ENCODE measurements around the gene C4orf51. TPM values are rescaled to one million over a fixed set of nuclear protein-coding genes. Genes with fewer than 3 reads are reported as not detected.

The C4orf51 gene
- total RNA-seq, 1 experiment from 2014 or later = 15.4 TPM

DNA sequence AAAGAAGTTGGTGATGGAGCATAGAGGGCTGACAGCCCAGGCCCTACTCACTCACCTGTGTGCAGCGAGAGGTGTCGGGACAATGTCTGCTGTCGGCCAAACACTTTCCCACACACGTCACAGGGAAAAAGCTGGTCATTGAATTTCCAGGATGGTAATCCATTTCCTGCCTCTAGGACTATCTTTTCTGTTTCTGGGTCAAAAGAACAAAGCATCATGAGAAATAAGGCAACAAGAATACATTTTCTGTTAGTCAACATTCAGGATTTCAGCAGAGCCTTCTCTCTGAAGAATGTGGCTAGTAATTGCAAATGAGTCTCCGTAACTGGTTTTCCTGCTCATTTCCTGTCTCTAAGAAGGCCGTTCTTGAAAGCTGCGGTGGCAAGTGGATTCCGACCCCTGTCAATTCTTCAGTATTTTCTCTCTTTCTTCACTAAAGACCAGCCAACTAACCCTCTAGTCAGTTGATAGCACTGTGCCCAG is 99.4 kb downstream of the C4orf51 start:
- H3K27ac Mint-ChIP-seq = peak overlapping the region; percentile 99

DNA sequence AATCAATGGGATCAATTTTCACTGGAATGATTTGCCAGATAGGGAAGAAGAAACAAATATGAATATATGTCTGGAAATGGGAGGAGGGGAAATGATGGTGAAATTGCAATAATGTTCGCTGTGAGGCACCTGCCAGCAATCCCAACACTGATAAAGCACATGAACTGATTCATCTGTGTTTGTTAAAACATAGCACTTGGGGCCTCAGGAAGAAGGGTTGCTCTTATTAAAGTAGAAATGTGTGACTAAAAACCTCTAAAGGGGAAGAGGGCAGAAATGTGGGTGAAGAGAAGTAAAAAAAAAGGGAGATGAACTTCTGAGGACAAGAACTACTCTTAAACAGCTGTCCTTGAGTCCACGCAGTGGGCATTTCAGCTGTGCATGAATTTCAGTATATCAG is 101.4 kb downstream of the C4orf51 start:
- ATAC-seq = no peak
- CTCF ChIA-PET = no interaction called here
- Mint-ChIP-seq H3K27me3 (ENCODE audit: low read depth) (no peaks in the 10 kb centered on the region), H3K27ac (peak overlapping the region; percentile 80; the same call in 1 of the 2 replicates), H3K9me3 (peaks cover 18% of the 10 kb centered on the region), H3K4me1 (peaks cover 45% of the 10 kb centered on the region), H3K36me3 (peaks cover 50% of the 10 kb centered on the region), H3K4me3 (no peak overlapping the region)
- DNase-seq (ENCODE audit: low spot score) = no peak
- POLR2A ChIA-PET = no interaction called here
- TF ChIP-seq, protein P1, sequence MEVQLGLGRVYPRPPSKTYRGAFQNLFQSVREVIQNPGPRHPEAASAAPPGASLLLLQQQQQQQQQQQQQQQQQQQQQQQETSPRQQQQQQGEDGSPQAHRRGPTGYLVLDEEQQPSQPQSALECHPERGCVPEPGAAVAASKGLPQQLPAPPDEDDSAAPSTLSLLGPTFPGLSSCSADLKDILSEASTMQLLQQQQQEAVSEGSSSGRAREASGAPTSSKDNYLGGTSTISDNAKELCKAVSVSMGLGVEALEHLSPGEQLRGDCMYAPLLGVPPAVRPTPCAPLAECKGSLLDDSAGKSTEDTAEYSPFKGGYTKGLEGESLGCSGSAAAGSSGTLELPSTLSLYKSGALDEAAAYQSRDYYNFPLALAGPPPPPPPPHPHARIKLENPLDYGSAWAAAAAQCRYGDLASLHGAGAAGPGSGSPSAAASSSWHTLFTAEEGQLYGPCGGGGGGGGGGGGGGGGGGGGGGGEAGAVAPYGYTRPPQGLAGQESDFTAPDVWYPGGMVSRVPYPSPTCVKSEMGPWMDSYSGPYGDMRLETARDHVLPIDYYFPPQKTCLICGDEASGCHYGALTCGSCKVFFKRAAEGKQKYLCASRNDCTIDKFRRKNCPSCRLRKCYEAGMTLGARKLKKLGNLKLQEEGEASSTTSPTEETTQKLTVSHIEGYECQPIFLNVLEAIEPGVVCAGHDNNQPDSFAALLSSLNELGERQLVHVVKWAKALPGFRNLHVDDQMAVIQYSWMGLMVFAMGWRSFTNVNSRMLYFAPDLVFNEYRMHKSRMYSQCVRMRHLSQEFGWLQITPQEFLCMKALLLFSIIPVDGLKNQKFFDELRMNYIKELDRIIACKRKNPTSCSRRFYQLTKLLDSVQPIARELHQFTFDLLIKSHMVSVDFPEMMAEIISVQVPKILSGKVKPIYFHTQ (CRISPR knock-in tag; IDR thresholded peaks at IDR 0.05) = no peak
- TF ChIP-seq, protein P2, sequence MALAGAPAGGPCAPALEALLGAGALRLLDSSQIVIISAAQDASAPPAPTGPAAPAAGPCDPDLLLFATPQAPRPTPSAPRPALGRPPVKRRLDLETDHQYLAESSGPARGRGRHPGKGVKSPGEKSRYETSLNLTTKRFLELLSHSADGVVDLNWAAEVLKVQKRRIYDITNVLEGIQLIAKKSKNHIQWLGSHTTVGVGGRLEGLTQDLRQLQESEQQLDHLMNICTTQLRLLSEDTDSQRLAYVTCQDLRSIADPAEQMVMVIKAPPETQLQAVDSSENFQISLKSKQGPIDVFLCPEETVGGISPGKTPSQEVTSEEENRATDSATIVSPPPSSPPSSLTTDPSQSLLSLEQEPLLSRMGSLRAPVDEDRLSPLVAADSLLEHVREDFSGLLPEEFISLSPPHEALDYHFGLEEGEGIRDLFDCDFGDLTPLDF (CRISPR knock-in tag; IDR thresholded peaks at IDR 0.05) = no peak
- TF ChIP-seq RELA (CRISPR knock-in tag; IDR thresholded peaks at IDR 0.05; ENCODE audit: borderline replicate concordance) (no peak), RORB (CRISPR knock-in tag; IDR thresholded peaks at IDR 0.05) (no peak), GTF2I (CRISPR knock-in tag; conservative IDR thresholded peaks at IDR 0.05) (no peak), ATF2 (CRISPR knock-in tag; IDR thresholded peaks at IDR 0.05; ENCODE audit: borderline replicate concordance, low read depth) (no peak), ZNF138 (CRISPR knock-in tag; conservative IDR thresholded peaks at IDR 0.05) (no peak), ZNF396 (CRISPR knock-in tag; IDR thresholded peaks at IDR 0.05; ENCODE audit: borderline replicate concordance) (no peak), ZNF416 (CRISPR knock-in tag; IDR thresholded peaks at IDR 0.05) (no peak), ELF4 (CRISPR knock-in tag; IDR thresholded peaks at IDR 0.05; ENCODE audit: low read depth) (no peak), KAT7 (CRISPR knock-in tag; IDR thresholded peaks at IDR 0.05; ENCODE audit: borderline replicate concordance) (no peak)

More for the DNA sequence above, 99.4 kb downstream of the C4orf51 start:
- Mint-ChIP-seq H3K27me3 (ENCODE audit: low read depth) (no peaks in the 10 kb centered on the region), H3K4me1 (peaks cover 50% of the 10 kb centered on the region), H3K9me3 (peaks cover 10% of the 10 kb centered on the region), H3K4me3 (no peak overlapping the region), H3K36me3 (peaks cover 49% of the 10 kb centered on the region)
- no peak for DNase-seq (ENCODE audit: low spot score)
- ChIA-PET CTCF (interaction anchor here (0.6 to 1.2 kb wide), 3 partner anchors 13 to 109 kb away, joined by 3 to 4 read pairs (median 4); no protein-coding TSS in a partner anchor), POLR2A (no interaction called here)
- no peak for TF ChIP-seq ZNF232 (CRISPR knock-in tag; IDR thresholded peaks at IDR 0.05)
- TF ChIP-seq, protein P3, sequence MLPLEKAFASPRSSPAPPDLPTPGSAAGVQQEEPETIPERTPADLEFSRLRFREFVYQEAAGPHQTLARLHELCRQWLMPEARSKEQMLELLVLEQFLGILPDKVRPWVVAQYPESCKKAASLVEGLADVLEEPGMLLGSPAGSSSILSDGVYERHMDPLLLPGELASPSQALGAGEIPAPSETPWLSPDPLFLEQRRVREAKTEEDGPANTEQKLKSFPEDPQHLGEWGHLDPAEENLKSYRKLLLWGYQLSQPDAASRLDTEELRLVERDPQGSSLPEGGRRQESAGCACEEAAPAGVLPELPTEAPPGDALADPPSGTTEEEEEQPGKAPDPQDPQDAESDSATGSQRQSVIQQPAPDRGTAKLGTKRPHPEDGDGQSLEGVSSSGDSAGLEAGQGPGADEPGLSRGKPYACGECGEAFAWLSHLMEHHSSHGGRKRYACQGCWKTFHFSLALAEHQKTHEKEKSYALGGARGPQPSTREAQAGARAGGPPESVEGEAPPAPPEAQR (CRISPR knock-in tag; IDR thresholded peaks at IDR 0.05) = no peak
- TF ChIP-seq, protein P4, sequence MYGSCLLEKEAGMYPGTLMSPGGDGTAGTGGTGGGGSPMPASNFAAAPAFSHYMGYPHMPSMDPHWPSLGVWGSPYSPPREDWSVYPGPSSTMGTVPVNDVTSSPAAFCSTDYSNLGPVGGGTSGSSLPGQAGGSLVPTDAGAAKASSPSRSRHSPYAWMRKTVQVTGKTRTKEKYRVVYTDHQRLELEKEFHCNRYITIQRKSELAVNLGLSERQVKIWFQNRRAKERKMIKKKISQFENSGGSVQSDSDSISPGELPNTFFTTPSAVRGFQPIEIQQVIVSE (CRISPR knock-in tag; IDR thresholded peaks at IDR 0.05; ENCODE audit: borderline replicate concordance) = no peak
- TF ChIP-seq NR1H2 (CRISPR knock-in tag; IDR thresholded peaks at IDR 0.05) = no peak
- no peak for TF ChIP-seq E2F5 (CRISPR knock-in tag; IDR thresholded peaks at IDR 0.05)
- TF ChIP-seq, protein P2 (CRISPR knock-in tag; IDR thresholded peaks at IDR 0.05) = no peak
- no peak for TF ChIP-seq PRRX2 (CRISPR knock-in tag; IDR thresholded peaks at IDR 0.05)
- TF ChIP-seq SOX15 (CRISPR knock-in tag; IDR thresholded peaks at IDR 0.05) = no peak
- TF ChIP-seq ETV6 (CRISPR knock-in tag; IDR thresholded peaks at IDR 0.05) = peak; percentile 41; the same call in 1 of the 2 replicates
- no peak for TF ChIP-seq JUN (CRISPR knock-in tag; IDR thresholded peaks at IDR 0.05)
- peak; percentile 82 for TF ChIP-seq ZNF317 (CRISPR knock-in tag; IDR thresholded peaks at IDR 0.05; ENCODE audit: borderline replicate concordance, low read depth)
- no peak for TF ChIP-seq IRF2 (CRISPR knock-in tag; IDR thresholded peaks at IDR 0.05; ENCODE audit: borderline replicate concordance, low read depth)
- no peak for TF ChIP-seq PREB (CRISPR knock-in tag; IDR thresholded peaks at IDR 0.05; ENCODE audit: borderline replicate concordance)
- ATAC-seq = peak; percentile 73
